HL-60 (cell line): ENCODE data around the gene COL5A2.

Source experiments
- CTCF ChIP-seq: IDR thresholded peaks from one replicate; pipeline ENCODE4 v1.5.1; 2011; ENCODE audit warnings: low read length, control low read depth, inconsistent platforms; ENCODE audit not compliant: insufficient read depth
- GABPA ChIP-seq: IDR thresholded peaks from 2 replicates; pipeline ENCODE4 v1.6.1; 2012; ENCODE audit warnings: low read depth
- POLR2AphosphoS5 ChIP-seq: IDR thresholded peaks from 2 replicates; pipeline ENCODE4 v1.6.1; 2012; ENCODE audit warnings: low read depth
- REST ChIP-seq: IDR thresholded peaks from 2 replicates; pipeline ENCODE4 v1.6.1; 2012; ENCODE audit warnings: low read depth; ENCODE audit not compliant: insufficient replicate concordance

- TF ChIP-seq POLR2AphosphoS5 = no peak
- TF ChIP-seq CTCF = no peak
- TF ChIP-seq GABPA = no peak
- no peak for TF ChIP-seq REST
Measured at GRCh38 chr2:189155795-189156194, 23.8 kb downstream of the COL5A2 start.
